Measurements from ENCODE around the gene PALLD.
"Not testable (repeated sequence)": the region's sequence is repeated elsewhere in the genome, so short reads cannot be mapped to it uniquely, and the experiment has no call there.

PALLD gene

DNA sequence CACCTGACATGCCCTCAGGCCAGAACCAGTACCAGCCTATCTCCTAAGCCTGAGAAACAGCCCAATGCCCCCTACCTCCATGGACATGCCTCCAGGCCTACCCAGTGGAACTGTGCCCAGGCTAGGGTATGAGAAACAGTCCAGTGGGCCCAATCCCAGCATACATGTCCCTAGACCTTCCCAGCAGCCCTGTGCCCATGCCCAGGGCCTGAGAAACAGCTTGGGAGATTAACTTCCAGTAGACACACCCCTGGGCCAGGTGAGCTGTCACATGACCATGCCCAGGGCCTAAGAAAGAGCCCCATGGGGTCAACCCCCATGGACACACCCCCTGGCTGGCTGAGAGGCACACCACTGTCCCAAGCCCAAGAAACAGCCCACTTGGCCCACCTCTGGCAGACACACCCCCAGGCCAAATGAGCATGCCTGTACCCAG, 434.4 kb downstream of the PALLD start:
- DNase-seq = no peak

DNA sequence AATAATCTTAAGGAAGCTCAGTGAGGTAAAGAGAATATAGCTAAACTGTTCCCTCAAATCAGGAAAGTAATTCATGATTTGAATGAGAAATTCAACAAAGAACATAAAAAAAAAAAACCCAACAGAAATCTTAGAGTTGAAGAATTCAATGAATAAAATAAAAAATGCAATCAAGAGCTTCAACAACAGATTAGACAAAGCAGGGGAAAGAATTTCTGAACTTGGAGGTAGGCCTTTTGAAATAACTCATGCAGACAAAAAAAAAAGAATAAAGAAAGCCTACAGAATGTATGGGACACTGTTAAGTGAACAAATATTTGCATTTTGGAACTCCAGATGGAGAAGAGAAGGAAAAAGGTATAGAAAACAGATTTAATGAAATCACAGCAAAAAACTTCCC, 435.3 kb downstream of the PALLD start:
- no peak for DNase-seq

DNA sequence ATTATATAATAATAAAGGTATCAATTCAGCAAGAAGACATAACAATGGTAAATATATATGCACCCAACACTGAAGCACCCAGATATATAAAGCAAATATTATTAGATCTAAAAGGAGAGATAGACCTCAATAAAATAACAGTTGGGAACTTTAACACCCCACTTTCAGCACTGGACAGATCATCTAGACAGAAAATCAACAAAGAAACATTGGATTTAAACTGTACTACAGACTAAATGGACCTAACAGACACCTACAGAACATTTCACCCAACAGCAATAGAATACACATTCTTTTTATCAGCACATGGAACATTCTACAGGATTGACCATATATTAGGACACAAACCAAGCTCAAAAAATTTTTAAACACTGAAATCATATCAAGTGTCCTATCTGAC, 436.6 kb downstream of the PALLD start:
- no peak for DNase-seq

DNA sequence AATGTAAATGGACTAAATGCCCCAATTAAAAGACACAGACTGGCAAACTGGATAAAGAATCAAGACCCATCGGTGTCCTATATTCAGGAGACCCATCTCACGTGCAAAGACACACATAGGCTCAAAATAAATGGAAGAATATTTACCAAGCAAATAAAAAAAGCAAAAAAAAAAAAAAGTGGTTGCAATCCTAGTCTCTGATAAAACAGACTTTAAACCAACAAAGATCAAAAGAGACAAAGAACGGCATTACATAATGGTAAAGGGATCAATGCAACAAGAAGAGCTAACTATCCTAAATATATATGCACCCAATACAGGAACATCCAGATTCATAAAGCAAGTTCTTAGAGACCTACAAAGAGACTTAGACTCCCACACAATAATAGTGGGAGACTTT, 440.6 kb downstream of the PALLD start:
- not testable (repeated sequence) for DNase-seq

DNA sequence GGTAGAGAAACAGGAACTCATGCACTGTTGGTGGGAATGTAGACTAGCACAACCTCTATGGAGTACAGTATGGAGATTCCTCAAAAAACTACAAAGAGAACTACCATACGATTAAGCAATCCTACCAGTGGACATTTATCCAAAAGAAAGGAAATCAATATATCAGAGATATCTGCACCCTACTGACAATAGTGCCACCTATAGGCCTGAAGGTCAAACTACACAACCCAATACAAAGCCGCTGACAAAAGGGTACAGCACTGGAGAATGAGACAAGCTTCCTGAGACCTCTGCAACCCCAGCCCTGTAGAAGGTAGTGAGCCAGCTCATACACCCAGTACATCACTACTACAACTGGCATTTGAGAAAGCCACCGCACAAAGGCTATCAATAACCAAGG, 446.1 kb downstream of the PALLD start:
- no peak for DNase-seq

DNA sequence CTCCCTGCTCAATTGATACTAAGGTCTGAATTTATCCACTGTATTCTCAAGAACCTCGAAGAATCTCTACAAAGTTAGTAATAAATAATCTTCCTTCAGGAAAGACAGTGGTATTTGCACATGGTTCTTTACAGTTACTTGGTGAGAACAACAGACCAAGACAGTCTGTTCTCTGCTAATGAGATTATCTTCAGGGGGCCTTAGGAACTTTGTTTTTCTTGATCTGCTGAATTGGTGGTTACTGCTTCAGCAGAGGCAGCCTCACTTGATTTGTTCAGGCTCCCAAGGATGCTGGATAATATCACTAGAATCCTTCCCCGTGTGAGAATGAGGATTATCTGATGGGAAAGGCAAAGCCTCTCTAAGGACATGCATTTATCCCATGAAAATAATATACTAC, 448.4 kb downstream of the PALLD start:
- no peak for DNase-seq

DNA sequence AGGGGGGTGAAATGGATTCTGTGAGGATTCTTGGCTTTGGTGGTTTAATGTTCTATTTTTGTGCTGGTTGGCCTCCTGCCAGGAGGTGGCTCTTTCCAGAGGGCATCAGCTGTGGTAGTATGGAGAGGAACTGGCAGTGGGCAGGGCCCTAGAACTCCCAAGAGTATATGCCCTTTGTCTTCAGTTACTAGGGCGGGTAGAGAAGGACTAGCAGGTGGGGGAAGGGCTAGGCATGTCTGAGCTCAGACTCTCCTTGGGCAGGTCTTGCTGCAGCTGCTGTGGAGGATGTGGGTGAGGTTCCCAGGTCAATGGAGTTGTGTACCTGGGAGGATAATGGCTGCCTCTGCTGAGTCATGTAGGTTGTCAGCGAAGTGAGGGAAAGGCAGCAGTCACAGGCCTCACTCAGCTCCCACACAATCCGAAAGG, 456.0 kb downstream of the PALLD start:
- DNase-seq = not testable (repeated sequence)

DNA sequence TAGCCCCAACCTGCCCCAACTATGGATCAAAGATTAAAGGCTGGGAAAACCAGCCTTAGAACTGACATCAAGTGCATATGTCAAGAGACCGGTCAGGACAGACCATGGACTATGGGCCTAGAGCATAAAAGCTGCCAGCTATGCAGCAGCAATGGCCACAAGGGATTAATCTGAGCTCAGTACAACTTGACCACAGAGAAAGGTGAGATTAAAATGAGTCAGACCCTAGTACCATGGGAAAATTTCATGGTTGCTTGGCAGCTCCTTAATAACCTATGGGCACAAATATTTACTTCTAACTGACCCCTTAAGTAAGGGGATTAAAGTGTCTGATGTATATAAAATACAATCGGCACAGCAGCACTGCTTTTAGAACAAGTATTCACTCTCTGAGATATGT, 458.8 kb downstream of the PALLD start:
- DNase-seq = no peak

DNA sequence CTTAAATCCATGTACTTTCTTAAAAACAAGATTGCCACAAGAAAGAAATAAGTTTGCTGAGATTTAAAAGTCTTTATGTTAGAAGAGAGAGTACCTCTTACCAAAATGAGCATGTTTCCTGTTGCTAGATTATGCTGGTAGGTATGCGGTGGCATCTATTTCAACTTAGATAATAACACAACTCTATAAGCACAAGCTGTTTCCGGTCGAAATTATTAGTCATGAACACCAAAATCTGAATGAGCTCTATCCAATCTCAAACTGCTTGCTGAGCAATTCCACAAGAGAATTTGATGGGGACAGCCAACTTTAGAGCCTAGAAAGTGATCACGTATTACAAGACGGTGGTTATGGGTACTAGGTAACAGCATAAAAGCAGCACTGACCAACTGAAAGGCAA, 463.9 kb downstream of the PALLD start:
- no peak for DNase-seq

DNA sequence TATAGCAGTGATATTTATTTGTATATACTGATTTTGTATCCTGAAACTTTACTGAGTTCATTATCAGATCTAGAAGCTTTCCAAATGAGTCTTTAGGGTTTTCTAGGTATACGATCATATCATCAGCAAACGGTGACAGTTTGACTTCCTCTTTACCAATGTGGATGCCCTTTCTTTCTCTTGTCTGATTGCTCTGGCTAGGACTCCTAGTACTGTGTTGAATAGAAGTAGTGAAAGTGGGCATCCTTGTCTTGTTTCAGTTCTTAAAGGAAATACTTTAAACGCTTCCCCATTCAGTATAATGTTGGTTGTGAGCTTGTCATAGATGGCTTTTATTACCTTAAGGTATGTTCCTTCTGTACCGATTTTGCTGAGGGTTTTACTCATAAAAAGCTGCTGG, 475.7 kb downstream of the PALLD start:
- no peak for DNase-seq
